PC-3 (cell line): ENCODE data around the gene PREX1. TPM values are rescaled to one million over a fixed set of nuclear protein-coding genes. Genes with fewer than 3 reads are reported as not detected.

ENCODE experiments used
- ATAC-seq: fragments of 200-7000 bp; cut with Tn5 transposase; 2 replicates; pipeline ENCODE4 v1.9.1; 2020; ENCODE audit warnings: mild to moderate bottlenecking, moderate library complexity
- BruUV-seq: library from RNA; stranded (reverse); fragments of 400-500 nt; replicated peaks from 2 replicates; lab custom pipeline; 2021; lab: Mats Ljungman, UMichigan
- CTCF ChIA-PET: fragments of 300-600 bp; sonication (Branson Sonifier 250); formaldehyde crosslinking; loops from one replicate; lab custom pipeline; 2022; ENCODE audit warnings: antibody characterized with exemption; lab: Charles Lee
- POLR2A ChIA-PET: fragments of 300-600 bp; sonication (Branson Sonifier 250); formaldehyde crosslinking; loops from one replicate; lab custom pipeline; 2022; ENCODE audit warnings: antibody characterized with exemption; ENCODE audit not compliant: unreplicated experiment; lab: Charles Lee
- DNase-seq: peaks from one replicate; pipeline ENCODE4 v3.0.0-alpha.2; 2015
- H2AFZ ChIP-seq: fragments of 300-600 bp; sonication (generic); 2 replicates; pipeline ENCODE4 v1.6.0; 2016; ENCODE audit warnings: antibody characterized with exemption, low read length
- H3F3A ChIP-seq: fragments of 300-600 bp; sonication (generic); one replicate; pipeline ENCODE4 v1.6.0; 2017; ENCODE audit warnings: antibody characterized with exemption, low read length, control low read depth, mild to moderate bottlenecking; ENCODE audit not compliant: unreplicated experiment
- H3K27ac ChIP-seq: fragments of 300-600 bp; sonication (generic); 2 replicates; pipeline ENCODE4 v1.5.1; 2016; ENCODE audit warnings: mild to moderate bottlenecking, low read length
- H3K27me3 ChIP-seq: fragments of 300-600 bp; sonication (generic); 2 replicates; pipeline ENCODE4 v1.6.1; 2016; ENCODE audit warnings: low read length, mixed read lengths
- H3K36me3 ChIP-seq: fragments of 300-600 bp; sonication (generic); 2 replicates; pipeline ENCODE4 v1.6.1; 2016; ENCODE audit warnings: low read depth, mixed run types, low read length, mixed read lengths
- H3K4me1 ChIP-seq: fragments of 300-600 bp; sonication (generic); 2 replicates; pipeline ENCODE4 v1.5.1; 2016; ENCODE audit warnings: low read length; ENCODE audit not compliant: insufficient read depth
- H3K4me2 ChIP-seq: fragments of 300-600 bp; sonication (generic); 2 replicates; pipeline ENCODE4 v1.6.0; 2016; ENCODE audit warnings: low read length
- H3K4me3 ChIP-seq: fragments of 300-600 bp; sonication (generic); 2 replicates; pipeline ENCODE4 v1.5.1; 2016; ENCODE audit warnings: mild to moderate bottlenecking, low read length, mixed read lengths
- H3K79me2 ChIP-seq: fragments of 300-600 bp; sonication (generic); 2 replicates; pipeline ENCODE4 v1.6.1; 2017; ENCODE audit warnings: low read length, mixed read lengths
- H3K9ac ChIP-seq: fragments of 300-600 bp; sonication (generic); 2 replicates; pipeline ENCODE4 v1.6.0; 2016; ENCODE audit warnings: mild to moderate bottlenecking, low read length
- H3K9me2 ChIP-seq: fragments of 300-600 bp; sonication (generic); replicated peaks from 2 replicates; pipeline ENCODE4 v1.6.1; 2016; ENCODE audit warnings: mixed run types, low read length, mixed read lengths
- H3K9me3 ChIP-seq: fragments of 300-600 bp; sonication (generic); 2 replicates; pipeline ENCODE4 v1.6.1; 2016; ENCODE audit warnings: low read length, mixed read lengths
- H4K20me1 ChIP-seq: fragments of 300-600 bp; sonication (generic); 2 replicates; pipeline ENCODE4 v1.6.1; 2016; ENCODE audit warnings: low read length, mixed read lengths
- CTCF ChIP-seq: fragments of 300-600 bp; sonication (generic); conservative IDR thresholded peaks from 2 replicates; pipeline ENCODE4 v1.5.1; 2017; ENCODE audit warnings: antibody characterized with exemption, low read depth, mild to moderate bottlenecking, low read length
- EZH2 ChIP-seq: fragments of 300-600 bp; sonication (generic); IDR thresholded peaks from one replicate; pipeline ENCODE4 v1.6.1; 2017; ENCODE audit warnings: antibody characterized with exemption, mild to moderate bottlenecking, low read length; ENCODE audit not compliant: unreplicated experiment
- EZH2phosphoT487 ChIP-seq: fragments of 300-600 bp; sonication (generic); IDR thresholded peaks from 2 replicates; pipeline ENCODE4 v1.6.1; 2018; ENCODE audit warnings: mild to moderate bottlenecking, antibody characterized with exemption, low read length, borderline replicate concordance
- intact Hi-C: fragments of 100-400 bp; cut with micrococcal nuclease; formaldehyde crosslinking; loops from 2 replicates; pipeline ENCODE4 v1.9.0; 2023
- total RNA-seq: library from RNA; depleted of rRNA; stranded (reverse); fragments of >200 nt; gene quantifications from 2 replicates; pipeline ENCODE4 v1.2.3, GENCODE V29; 2014

The PREX1 gene
- total RNA-seq, 1 experiment from 2014 or later, result 22.1 TPM

GRCh38 chr20:48823960-48824498, 3.8 kb downstream of the PREX1 start:
- DNase-seq, result peak; percentile 93
- H4K20me1 ChIP-seq, result no peaks in the 10 kb centered on the region
- no peaks in the 10 kb centered on the region for H3K36me3 ChIP-seq
- H3K27me3 ChIP-seq, result no peaks in the 10 kb centered on the region
- intact Hi-C loops, result loop anchor here (10.0 kb wide), 1 partner anchor 109 kb away; no protein-coding TSS in a partner anchor
- peaks cover 55% of the 10 kb centered on the region for H3K4me1 ChIP-seq
- CTCF ChIA-PET, result no interaction called here
- H3K4me2 ChIP-seq, result peak overlapping the region; percentile 84
- peak overlapping the region; percentile 1; the same call in 1 of the 2 replicates for H3K4me3 ChIP-seq
- H3F3A ChIP-seq, result no peaks in the 10 kb centered on the region
- POLR2A ChIA-PET, result no interaction called here
- no TSS peak for BruUV-seq
- H3K27ac ChIP-seq, result peak overlapping the region; percentile 21
- no peaks in the 10 kb centered on the region for H3K9me3 ChIP-seq
- peak overlapping the region; percentile 20; the same call in 1 of the 2 replicates for H2AFZ ChIP-seq
- H3K79me2 ChIP-seq, result peaks cover 35% of the 10 kb centered on the region
- H3K9ac ChIP-seq, result no peak overlapping the region; the same call in 1 of the 2 replicates
- ATAC-seq, result peak; percentile 58
- H3K9me2 ChIP-seq, result no peaks in the 10 kb centered on the region
- no peak for TF ChIP-seq EZH2
- TF ChIP-seq EZH2phosphoT487, result no peak
- TF ChIP-seq CTCF, result no peak

- intact Hi-C loops, result loop anchor here (10.0 kb wide), 1 partner anchor 109 kb away; no protein-coding TSS in a partner anchor
- TF ChIP-seq EZH2phosphoT487 (no peak), CTCF (no peak), EZH2 (no peak)
- no peaks in the 10 kb centered on the region for H3K27me3 ChIP-seq
Measured at GRCh38 chr20:48823476-48823875, 4.3 kb downstream of the PREX1 start.

GRCh38 chr20:48822879-48823385, 4.9 kb downstream of the PREX1 start:
- no peak for DNase-seq
- Histone ChIP-seq H4K20me1 (no peaks in the 10 kb centered on the region), H3K79me2 (peaks cover 35% of the 10 kb centered on the region), H3K27me3 (no peaks in the 10 kb centered on the region), H3K4me2 (no peak overlapping the region), H3K9ac (no peak overlapping the region), H2AFZ (no peak overlapping the region), H3K9me2 (no peaks in the 10 kb centered on the region), H3K4me3 (no peak overlapping the region), H3K27ac (no peak overlapping the region), H3F3A (no peaks in the 10 kb centered on the region), H3K36me3 (no peaks in the 10 kb centered on the region), H3K4me1 (peaks cover 48% of the 10 kb centered on the region), H3K9me3 (no peaks in the 10 kb centered on the region)
- BruUV-seq, result no TSS peak
- ChIA-PET POLR2A (no interaction called here), CTCF (no interaction called here)
- no peak for ATAC-seq
- intact Hi-C loops, result loop anchor here (10.0 kb wide), 1 partner anchor 108 kb away; no protein-coding TSS in a partner anchor
- TF ChIP-seq CTCF (no peak), EZH2phosphoT487 (no peak), EZH2 (no peak)

More at GRCh38 chr20:48823476-48823875, 4.3 kb downstream of the PREX1 start:
- Histone ChIP-seq H3K4me1 (peaks cover 49% of the 10 kb centered on the region), H3K4me2 (peak overlapping the region; percentile 84), H3K27ac (peak overlapping the region; percentile 15), H3K9ac (no peak overlapping the region), H4K20me1 (no peaks in the 10 kb centered on the region), H3K9me2 (no peaks in the 10 kb centered on the region), H3K9me3 (no peaks in the 10 kb centered on the region), H3F3A (no peaks in the 10 kb centered on the region), H3K4me3 (no peak overlapping the region), H2AFZ (no peak overlapping the region), H3K79me2 (peaks cover 35% of the 10 kb centered on the region), H3K36me3 (no peaks in the 10 kb centered on the region)
- POLR2A ChIA-PET, result no interaction called here
- CTCF ChIA-PET, result no interaction called here
- no peak for DNase-seq
- no TSS peak for BruUV-seq
- ATAC-seq, result no peak
